SK-N-SH treated with all-trans-retinoic acid at 6 μM for 48 hours (cell line): ENCODE results near the gene ANO6.

Source experiments
- ATAC-seq: fragments of 200-7000 bp; cut with Tn5 transposase; 3 replicates; pipeline ENCODE4 v1.9.1; 2020; ENCODE audit warnings: mild to moderate bottlenecking, moderate library complexity
- BACH2 ChIP-seq: fragments of 250-450 bp; sonication (Bioruptor Pico); IDR thresholded peaks from 2 replicates; pipeline ENCODE4 v1.9.0; 2021; ENCODE audit warnings: mild to moderate bottlenecking, borderline replicate concordance
- CSDC2 ChIP-seq: fragments of 250-450 bp; sonication (Bioruptor Pico); IDR thresholded peaks from 2 replicates; pipeline ENCODE4 v1.5.0; 2020; ENCODE audit warnings: mild to moderate bottlenecking, moderate library complexity
- ESRRG ChIP-seq: fragments of 250-450 bp; sonication (Bioruptor Pico); IDR thresholded peaks from 2 replicates; pipeline ENCODE4 v1.6.1; 2021; ENCODE audit warnings: mild to moderate bottlenecking
- GLIS3 ChIP-seq: fragments of 250-450 bp; sonication (Bioruptor Pico); IDR thresholded peaks from 2 replicates; pipeline ENCODE4 v1.5.0; 2020; ENCODE audit warnings: mild to moderate bottlenecking, moderate library complexity
- ISL1 ChIP-seq: fragments of 250-450 bp; sonication (Bioruptor Pico); IDR thresholded peaks from 2 replicates; pipeline ENCODE4 v2.1.2; 2022; ENCODE audit warnings: mild to moderate bottlenecking, moderate library complexity
- OSR1 ChIP-seq: fragments of 250-450 bp; sonication (Bioruptor Pico); IDR thresholded peaks from 2 replicates; pipeline ENCODE4 v1.8.0; 2022; ENCODE audit warnings: moderate library complexity, mild to moderate bottlenecking, inconsistent platforms
- PPARA ChIP-seq: fragments of 250-450 bp; sonication (Bioruptor Pico); IDR thresholded peaks from 2 replicates; pipeline ENCODE4 v1.5.0; 2020; ENCODE audit warnings: mild to moderate bottlenecking, borderline replicate concordance
- RARB ChIP-seq: fragments of 250-450 bp; sonication (Bioruptor Pico); IDR thresholded peaks from 2 replicates; pipeline ENCODE4 v1.8.0; 2021; ENCODE audit warnings: mild to moderate bottlenecking, moderate library complexity
- SNAI2 ChIP-seq: fragments of 250-450 bp; sonication (Bioruptor Pico); IDR thresholded peaks from 2 replicates; pipeline ENCODE4 v1.5.0; 2020; ENCODE audit warnings: mild to moderate bottlenecking, moderate library complexity
- TCF4 ChIP-seq: fragments of 250-450 bp; sonication (Bioruptor Pico); IDR thresholded peaks from 2 replicates; pipeline ENCODE4 v1.8.0; 2021; ENCODE audit warnings: mild to moderate bottlenecking, moderate library complexity, borderline replicate concordance
- TOX ChIP-seq: fragments of 250-450 bp; sonication (Bioruptor Pico); IDR thresholded peaks from 2 replicates; pipeline ENCODE4 v1.8.0; 2021; ENCODE audit warnings: mild to moderate bottlenecking, moderate library complexity, borderline replicate concordance
- ZFP3 ChIP-seq: fragments of 250-450 bp; sonication (Bioruptor Pico); IDR thresholded peaks from 2 replicates; pipeline ENCODE4 v1.5.0; 2020; ENCODE audit warnings: mild to moderate bottlenecking, moderate library complexity
- ZFP30 ChIP-seq: fragments of 450-650 bp; formaldehyde crosslinking; IDR thresholded peaks from 2 replicates; pipeline ENCODE4 v1.5.0; 2022; ENCODE audit warnings: mild to moderate bottlenecking, moderate library complexity
- ZNF8 ChIP-seq: fragments of 450-650 bp; formaldehyde crosslinking; IDR thresholded peaks from 2 replicates; pipeline ENCODE4 v1.5.0; 2020; ENCODE audit warnings: mild to moderate bottlenecking, moderate library complexity
- TF ChIP-seq, protein P1 (sequence below): fragments of 250-450 bp; sonication (Bioruptor Pico); IDR thresholded peaks from 2 replicates; pipeline ENCODE4 v1.8.0; 2020; ENCODE audit warnings: mild to moderate bottlenecking, moderate library complexity, borderline replicate concordance
- TF ChIP-seq, protein P2 (sequence below): fragments of 250-450 bp; sonication (Bioruptor Pico); IDR thresholded peaks from 2 replicates; pipeline ENCODE4 v1.5.1; 2020; ENCODE audit warnings: low read depth, mild to moderate bottlenecking, moderate library complexity
- TF ChIP-seq, protein P3 (sequence below): fragments of 250-450 bp; sonication (Bioruptor Pico); IDR thresholded peaks from 2 replicates; pipeline ENCODE4 v1.5.1; 2021; ENCODE audit warnings: mild to moderate bottlenecking, moderate library complexity
- TF ChIP-seq, protein P4 (sequence below): fragments of 250-450 bp; sonication (Bioruptor Pico); IDR thresholded peaks from 2 replicates; pipeline ENCODE4 v1.8.0; 2021; ENCODE audit warnings: low read depth, mild to moderate bottlenecking, moderate library complexity, borderline replicate concordance

The ANO6 gene

DNA sequence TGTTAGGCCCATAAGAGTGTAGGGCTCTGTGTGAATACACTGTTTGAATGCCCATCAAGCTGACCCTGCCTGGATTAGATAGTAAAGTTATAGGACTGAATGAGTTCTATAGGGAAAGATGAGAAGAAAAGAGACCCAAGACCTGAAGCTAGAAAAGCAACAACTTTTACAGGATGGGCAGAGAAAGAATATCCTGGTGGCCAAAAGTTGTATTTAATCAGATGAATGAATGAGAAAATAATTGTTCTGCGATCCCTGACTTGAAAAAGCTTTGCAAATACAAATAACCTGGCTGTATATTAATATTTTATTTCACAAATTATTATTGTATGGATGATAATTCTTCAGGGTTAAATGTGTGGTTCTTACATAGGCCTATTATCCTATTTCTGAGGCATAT lies 2.8 kb upstream of the ANO6 start:
- ATAC-seq = no peak
- TF ChIP-seq, protein P1, sequence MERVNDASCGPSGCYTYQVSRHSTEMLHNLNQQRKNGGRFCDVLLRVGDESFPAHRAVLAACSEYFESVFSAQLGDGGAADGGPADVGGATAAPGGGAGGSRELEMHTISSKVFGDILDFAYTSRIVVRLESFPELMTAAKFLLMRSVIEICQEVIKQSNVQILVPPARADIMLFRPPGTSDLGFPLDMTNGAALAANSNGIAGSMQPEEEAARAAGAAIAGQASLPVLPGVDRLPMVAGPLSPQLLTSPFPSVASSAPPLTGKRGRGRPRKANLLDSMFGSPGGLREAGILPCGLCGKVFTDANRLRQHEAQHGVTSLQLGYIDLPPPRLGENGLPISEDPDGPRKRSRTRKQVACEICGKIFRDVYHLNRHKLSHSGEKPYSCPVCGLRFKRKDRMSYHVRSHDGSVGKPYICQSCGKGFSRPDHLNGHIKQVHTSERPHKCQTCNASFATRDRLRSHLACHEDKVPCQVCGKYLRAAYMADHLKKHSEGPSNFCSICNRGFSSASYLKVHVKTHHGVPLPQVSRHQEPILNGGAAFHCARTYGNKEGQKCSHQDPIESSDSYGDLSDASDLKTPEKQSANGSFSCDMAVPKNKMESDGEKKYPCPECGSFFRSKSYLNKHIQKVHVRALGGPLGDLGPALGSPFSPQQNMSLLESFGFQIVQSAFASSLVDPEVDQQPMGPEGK (CRISPR knock-in tag) = no peak
- TF ChIP-seq GLIS3 (CRISPR knock-in tag) = no peak

DNA sequence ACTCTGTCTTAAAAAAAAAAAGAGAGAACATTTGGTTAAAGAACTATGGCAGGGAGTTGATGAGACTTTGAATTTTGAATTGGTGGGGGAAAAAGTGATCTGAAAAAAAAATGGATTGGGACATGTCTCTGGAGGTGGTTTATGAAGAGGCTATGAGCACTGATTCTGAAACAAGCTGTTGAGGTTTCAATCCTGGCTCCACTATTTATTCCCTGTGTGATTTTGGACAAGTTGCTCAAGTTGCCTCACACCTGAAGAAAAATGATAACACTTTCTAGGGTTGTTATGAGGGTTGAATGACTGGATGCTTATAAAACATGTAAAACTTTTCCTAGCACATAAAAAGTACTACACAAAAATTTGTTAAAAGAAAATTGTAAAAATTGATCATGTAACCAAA lies 1.8 kb upstream of the ANO6 start:
- TF ChIP-seq ISL1 (no peak), TOX (CRISPR knock-in tag) (no peak), CSDC2 (CRISPR knock-in tag) (no peak), ZFP30 (no peak), BACH2 (no peak), ZFP3 (CRISPR knock-in tag) (no peak), PPARA (CRISPR knock-in tag) (no peak)
- TF ChIP-seq, protein P2, sequence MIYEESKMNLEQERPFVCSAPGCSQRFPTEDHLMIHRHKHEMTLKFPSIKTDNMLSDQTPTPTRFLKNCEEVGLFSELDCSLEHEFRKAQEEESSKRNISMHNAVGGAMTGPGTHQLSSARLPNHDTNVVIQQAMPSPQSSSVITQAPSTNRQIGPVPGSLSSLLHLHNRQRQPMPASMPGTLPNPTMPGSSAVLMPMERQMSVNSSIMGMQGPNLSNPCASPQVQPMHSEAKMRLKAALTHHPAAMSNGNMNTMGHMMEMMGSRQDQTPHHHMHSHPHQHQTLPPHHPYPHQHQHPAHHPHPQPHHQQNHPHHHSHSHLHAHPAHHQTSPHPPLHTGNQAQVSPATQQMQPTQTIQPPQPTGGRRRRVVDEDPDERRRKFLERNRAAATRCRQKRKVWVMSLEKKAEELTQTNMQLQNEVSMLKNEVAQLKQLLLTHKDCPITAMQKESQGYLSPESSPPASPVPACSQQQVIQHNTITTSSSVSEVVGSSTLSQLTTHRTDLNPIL (CRISPR knock-in tag) = no peak
- no peak for ATAC-seq

DNA sequence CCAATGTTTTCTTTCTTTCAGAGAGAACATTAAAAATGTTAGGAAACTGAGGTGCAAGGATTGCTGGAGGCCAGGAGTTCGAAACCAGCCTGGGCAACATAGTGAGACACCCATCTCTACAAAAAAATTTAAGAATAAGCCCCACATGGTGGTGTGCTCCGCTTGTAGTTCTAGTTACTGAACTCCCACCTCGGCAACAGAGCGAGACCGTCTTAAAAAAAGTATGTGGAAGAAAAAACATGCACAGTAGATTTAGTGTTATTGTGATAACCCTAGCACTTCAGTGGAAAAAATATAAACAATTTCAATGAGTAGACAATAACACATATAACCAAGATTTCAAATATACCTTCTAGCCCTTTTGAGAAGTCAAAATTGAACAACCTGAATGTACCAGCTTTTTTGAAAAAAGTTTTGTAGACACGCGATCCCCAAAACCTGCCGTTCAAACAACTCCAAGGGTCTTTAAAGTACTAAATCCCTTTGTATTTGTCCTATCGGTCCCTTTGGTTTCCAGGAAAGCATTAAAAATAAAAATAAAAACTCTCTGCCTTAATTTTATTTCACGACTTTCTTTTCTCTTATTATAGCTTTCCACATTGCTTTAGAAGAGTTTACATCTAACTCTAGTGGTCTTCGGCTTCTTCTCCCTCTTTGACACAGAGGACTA lies 1.0 kb upstream of the ANO6 start:
- no peak for ATAC-seq
- 0 out of 2 replicates have a peak, but pooled peaks have one; percentile 28 for TF ChIP-seq ZFP3 (CRISPR knock-in tag)
- TF ChIP-seq RARB (CRISPR knock-in tag) = no peak

DNA sequence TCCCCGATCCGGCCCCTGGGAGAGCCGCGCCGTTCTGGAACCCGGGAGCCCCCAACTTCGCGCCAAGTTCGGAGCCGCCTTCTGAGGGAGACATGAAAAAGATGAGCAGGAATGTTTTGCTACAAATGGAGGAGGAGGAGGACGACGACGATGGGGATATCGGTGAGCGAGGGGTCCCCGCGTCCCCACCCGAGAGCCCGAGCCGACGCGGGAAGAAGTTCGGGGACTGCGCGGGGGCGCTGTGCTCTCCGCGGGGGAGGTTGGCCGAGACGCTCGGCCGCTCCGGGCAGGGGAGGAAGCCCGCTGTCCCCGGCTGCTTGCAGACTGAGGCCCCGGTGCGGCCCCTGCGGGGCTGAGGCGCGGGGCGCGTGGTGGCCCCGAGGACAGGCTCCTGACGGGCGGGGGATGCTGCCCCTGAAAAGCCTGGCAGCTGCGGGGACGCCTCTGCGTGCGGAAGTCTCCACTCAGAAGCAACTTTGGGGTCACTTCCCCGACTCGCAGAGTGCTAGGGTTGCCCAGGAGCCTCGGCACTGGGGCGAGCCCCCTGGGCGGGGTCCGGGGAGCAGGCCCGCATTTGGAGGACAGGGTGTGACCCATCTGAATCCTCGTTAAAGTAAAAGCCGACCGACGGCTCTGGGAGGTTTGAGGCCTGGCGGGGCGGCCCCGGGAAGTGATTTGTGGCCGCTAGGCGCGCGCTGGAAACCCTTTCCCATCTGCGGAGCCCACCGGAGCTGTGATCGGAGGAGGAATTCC lies 511 bp downstream of the ANO6 start:
- peak; percentile 56 for ATAC-seq
- TF ChIP-seq, protein P1 (CRISPR knock-in tag) = no peak
- no peak for TF ChIP-seq CSDC2 (CRISPR knock-in tag)
- no peak for TF ChIP-seq TOX (CRISPR knock-in tag)
- no peak for TF ChIP-seq TCF4 (CRISPR knock-in tag)
- no peak for TF ChIP-seq RARB (CRISPR knock-in tag)
- TF ChIP-seq, protein P3, sequence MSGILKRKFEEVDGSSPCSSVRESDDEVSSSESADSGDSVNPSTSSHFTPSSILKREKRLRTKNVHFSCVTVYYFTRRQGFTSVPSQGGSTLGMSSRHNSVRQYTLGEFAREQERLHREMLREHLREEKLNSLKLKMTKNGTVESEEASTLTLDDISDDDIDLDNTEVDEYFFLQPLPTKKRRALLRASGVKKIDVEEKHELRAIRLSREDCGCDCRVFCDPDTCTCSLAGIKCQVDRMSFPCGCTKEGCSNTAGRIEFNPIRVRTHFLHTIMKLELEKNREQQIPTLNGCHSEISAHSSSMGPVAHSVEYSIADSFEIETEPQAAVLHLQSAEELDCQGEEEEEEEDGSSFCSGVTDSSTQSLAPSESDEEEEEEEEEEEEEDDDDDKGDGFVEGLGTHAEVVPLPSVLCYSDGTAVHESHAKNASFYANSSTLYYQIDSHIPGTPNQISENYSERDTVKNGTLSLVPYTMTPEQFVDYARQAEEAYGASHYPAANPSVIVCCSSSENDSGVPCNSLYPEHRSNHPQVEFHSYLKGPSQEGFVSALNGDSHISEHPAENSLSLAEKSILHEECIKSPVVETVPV (CRISPR knock-in tag) = no peak
- no peak for TF ChIP-seq ZNF8 (CRISPR knock-in tag)
- no peak for TF ChIP-seq SNAI2 (CRISPR knock-in tag)
- TF ChIP-seq ZFP3 (CRISPR knock-in tag) = no peak
- TF ChIP-seq ESRRG (CRISPR knock-in tag) = no peak
- no peak for TF ChIP-seq ISL1
- no peak for TF ChIP-seq GLIS3 (CRISPR knock-in tag)
- TF ChIP-seq OSR1 (CRISPR knock-in tag) = no peak
- TF ChIP-seq, protein P4, sequence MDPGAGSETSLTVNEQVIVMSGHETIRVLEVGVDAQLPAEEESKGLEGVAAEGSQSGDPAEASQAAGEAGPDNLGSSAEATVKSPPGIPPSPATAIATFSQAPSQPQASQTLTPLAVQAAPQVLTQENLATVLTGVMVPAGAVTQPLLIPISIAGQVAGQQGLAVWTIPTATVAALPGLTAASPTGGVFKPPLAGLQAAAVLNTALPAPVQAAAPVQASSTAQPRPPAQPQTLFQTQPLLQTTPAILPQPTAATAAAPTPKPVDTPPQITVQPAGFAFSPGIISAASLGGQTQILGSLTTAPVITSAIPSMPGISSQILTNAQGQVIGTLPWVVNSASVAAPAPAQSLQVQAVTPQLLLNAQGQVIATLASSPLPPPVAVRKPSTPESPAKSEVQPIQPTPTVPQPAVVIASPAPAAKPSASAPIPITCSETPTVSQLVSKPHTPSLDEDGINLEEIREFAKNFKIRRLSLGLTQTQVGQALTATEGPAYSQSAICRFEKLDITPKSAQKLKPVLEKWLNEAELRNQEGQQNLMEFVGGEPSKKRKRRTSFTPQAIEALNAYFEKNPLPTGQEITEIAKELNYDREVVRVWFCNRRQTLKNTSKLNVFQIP = no peak
